GM21423 (cell line): Measurements from ENCODE around the gene ZNF687.

Experiments used
- ATAC-seq: cut with Tn5 transposase; IDR thresholded peaks from one replicate; pipeline ENCODE4 v1.9.1; 2021; ENCODE audit warnings: mild to moderate bottlenecking, moderate library complexity; ENCODE audit not compliant: unreplicated experiment

The ZNF687 gene, protein sequence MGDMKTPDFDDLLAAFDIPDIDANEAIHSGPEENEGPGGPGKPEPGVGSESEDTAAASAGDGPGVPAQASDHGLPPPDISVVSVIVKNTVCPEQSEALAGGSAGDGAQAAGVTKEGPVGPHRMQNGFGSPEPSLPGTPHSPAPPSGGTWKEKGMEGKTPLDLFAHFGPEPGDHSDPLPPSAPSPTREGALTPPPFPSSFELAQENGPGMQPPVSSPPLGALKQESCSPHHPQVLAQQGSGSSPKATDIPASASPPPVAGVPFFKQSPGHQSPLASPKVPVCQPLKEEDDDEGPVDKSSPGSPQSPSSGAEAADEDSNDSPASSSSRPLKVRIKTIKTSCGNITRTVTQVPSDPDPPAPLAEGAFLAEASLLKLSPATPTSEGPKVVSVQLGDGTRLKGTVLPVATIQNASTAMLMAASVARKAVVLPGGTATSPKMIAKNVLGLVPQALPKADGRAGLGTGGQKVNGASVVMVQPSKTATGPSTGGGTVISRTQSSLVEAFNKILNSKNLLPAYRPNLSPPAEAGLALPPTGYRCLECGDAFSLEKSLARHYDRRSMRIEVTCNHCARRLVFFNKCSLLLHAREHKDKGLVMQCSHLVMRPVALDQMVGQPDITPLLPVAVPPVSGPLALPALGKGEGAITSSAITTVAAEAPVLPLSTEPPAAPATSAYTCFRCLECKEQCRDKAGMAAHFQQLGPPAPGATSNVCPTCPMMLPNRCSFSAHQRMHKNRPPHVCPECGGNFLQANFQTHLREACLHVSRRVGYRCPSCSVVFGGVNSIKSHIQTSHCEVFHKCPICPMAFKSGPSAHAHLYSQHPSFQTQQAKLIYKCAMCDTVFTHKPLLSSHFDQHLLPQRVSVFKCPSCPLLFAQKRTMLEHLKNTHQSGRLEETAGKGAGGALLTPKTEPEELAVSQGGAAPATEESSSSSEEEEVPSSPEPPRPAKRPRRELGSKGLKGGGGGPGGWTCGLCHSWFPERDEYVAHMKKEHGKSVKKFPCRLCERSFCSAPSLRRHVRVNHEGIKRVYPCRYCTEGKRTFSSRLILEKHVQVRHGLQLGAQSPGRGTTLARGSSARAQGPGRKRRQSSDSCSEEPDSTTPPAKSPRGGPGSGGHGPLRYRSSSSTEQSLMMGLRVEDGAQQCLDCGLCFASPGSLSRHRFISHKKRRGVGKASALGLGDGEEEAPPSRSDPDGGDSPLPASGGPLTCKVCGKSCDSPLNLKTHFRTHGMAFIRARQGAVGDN

DNA sequence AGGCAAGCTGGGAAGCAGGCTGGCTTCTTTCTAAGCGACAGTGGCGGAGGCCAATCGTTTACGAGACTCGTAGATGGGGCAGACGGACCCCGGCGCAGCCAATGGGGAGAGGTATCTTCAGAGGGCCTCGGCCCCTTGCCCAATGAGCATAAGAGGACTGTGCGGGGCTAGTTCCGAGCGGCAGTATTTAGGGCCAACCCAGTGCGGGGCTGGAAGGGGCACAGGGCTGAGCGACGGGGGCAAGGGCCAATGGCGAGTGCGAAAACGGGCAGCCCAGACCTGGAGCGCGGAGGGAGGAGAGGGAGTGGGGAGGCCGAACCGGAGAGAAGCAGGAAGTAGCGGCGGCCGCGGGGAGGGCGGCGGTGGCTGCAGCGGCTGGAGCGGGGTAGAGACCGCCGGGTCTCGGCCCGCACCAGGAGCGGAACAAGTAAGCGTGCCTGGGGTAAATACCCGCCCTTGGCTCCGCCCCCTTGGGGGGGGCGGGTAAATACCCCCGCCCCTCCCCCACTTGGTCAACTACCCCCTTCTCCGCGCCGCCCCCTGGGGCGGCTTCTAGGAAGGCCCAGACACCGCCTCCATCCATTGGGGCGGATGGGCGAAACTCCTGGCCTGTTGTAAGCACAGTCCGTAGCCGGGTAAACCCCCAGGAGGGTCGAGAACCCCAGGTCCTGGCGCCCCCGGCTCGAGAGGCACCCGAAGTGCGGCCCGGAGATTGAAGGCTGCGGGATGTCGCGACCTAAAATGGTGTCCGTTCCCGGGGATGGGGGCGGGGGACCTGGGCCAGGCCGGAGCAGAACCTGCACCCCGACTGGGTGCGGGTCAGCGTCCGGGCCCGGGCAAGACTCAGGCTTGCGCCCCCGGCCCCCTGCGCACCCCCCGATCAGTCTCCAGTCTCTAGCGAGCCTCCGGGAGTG, at the start of gene ZNF687:
TSS of gene ZNF687 (plus strand) at position 331 of the 914 bp plus-strand sequence. CDS start 3,993 bp downstream, outside the sequence.
- ATAC-seq, result peak; percentile 81

DNA sequence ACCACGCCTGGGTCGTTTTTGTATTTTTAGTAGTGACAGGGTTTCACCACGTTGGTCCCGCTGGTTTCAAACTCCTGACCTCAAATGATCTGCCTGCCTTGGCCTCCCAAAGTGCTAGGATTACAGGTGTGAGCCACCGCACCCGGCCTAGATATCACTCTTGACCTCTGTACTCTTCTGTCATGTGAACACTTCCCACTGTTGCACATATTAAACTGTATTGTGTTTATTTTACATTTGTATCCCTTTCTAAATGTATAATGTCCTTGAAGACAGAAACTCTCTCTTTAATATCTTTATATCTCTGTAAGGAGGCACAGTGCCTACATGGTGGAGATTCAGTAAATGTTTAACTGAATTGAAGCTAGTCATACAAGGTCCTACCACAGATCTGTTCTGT, 46.9 kb upstream of the ZNF687 start:
- ATAC-seq, result no peak

DNA sequence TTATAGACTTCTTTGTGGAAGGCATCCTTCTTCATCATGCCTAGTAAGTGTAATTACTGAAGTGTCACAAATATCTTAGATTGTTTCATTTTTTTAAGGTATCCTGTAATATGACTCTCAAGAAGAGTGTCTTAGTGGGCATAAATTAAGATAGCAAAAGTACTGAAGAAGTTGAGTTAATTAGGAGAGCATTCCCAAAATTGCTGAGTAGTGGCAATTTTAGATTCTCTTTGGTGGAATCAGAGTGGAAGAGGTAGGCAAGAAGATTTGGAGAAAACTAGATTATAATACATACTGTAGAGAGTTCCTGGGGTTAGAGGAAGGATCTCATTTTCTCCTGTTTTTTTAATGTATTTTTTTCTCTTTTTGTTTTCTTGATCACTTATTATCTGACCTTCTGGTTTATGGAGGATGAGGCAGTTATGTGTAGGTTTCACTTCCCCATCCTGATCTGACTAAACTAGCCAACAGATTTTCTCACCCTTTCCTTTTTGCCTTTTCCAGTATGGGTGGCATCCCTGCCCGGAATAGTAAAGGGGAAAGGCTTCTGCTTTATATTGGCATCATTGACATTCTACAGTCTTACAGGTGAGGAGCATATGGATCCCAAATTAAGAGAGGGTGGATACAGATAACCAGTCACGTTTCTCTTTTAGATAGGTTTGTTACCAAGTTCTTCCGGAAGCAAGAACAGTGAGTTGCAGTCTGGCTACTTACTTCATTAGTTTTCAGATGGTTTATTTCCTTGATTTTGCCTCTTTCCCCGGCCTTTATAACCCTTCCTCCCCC, 44.2 kb upstream of the ZNF687 start:
- no peak for ATAC-seq

DNA sequence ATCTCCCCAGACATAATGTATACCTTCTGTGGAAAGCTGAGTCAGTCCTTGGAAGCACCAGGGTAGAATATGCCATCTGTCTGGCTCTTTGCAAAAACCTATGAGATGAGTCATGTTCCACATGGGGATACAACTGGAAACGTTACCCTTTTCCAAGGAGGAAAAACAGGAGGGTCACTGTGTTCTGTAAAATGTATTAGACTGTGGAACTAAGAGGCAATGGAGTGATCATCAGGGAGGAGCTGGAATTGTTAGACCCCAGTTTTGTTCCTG, 43.7 kb upstream of the ZNF687 start:
- ATAC-seq, result no peak

DNA sequence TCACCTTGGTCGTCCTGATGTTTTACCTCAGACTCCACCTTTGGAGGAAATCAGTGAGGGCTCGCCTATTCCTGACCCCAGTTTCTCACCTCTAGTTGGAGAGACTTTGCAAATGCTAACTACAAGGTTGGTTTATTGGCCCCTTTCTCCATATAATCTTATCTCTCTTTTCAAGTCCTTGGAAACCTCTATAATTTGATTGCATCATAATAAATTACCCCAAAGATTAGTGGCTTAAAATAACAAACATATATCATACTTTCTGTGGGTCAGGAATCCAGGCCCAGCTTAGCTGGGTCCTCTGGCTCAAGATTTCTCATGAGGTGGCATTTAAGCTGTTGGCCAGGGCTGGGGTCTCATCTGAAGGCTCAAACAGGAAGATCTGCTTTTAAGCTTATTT, 39.7 kb upstream of the ZNF687 start:
- ATAC-seq, result no peak

DNA sequence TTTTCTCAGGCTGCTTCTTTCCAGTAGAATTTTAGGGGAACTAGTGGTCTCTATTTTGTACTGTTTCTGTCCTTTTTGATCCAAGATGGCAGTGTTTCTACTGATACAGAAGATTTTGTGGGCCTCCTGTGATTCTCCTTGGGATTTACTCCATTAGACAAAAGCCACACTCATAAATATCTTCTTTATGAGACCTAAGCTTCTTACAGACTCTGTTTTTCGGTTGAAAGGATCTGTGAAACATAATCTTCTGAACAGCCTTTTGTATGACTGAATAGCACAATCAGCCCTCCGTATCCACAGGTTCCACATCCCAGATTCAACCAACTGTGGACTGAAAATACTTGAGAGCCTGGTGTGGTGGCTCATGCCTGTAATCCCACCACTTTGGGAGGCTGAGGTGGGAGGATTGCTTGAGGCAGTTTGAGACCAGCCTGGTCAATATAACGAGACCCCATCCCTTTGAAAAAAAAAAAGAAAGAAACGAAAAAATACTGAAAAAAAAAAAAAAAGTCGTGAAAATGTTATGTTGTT, 38.3 kb upstream of the ZNF687 start:
- ATAC-seq, result no peak

DNA sequence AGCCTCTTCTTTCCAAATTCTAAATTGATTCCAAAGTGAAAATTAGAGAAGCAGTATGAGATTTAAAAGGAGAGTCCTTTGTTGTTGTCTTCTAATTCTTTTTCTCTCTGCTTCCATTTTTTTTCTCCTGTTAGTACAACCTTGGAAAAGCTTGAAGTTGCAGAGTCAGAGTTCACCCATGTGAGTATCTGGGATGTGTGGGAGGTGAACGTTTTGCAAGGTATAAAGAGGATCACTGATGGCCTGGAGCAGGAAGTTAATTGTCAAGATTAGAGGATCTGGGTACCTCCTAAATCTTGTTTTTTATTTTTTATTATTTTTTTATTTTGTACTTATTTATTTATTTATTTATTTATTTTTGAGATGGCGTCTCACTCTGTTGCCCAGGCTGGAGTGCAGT, 35.3 kb upstream of the ZNF687 start:
- ATAC-seq, result no peak

DNA sequence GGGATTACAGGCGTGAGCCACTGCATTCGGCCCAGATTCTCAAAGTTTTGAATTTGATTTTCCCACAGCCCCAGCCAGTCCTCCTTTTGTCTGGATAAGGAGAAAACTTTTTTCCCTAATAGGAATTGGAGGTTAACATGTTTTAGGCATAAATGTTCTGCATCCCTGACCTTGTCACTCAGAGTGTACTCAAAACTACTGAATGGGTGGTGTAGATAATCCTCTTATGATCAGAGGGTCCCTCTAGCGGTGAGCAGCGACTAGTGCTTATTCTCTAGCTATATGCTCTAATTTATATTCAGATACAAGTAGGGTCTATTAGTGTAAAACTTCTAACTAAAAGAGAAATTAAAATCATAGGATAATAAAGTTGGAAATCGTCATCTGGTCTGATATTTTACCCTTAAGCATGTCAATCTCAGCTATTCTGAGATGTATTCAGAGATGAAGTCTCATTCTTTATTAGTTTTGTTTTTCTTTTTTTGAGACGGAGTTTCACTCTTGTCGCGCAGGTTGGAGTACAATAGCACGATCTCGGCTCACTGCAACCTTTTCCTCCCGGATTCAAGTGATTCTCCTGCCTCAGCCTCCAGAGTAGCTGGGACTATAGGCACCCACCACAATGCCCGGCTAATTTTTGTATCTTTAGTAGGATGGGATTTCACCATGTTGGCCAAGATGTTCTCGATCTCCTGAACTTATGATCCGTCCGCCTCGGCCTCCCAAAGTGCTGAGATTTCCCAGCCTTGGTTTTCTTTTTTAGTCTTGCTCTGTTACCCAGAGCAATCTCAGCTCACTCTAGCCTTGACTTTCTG, 30.2 kb upstream of the ZNF687 start:
- ATAC-seq, result no peak

DNA sequence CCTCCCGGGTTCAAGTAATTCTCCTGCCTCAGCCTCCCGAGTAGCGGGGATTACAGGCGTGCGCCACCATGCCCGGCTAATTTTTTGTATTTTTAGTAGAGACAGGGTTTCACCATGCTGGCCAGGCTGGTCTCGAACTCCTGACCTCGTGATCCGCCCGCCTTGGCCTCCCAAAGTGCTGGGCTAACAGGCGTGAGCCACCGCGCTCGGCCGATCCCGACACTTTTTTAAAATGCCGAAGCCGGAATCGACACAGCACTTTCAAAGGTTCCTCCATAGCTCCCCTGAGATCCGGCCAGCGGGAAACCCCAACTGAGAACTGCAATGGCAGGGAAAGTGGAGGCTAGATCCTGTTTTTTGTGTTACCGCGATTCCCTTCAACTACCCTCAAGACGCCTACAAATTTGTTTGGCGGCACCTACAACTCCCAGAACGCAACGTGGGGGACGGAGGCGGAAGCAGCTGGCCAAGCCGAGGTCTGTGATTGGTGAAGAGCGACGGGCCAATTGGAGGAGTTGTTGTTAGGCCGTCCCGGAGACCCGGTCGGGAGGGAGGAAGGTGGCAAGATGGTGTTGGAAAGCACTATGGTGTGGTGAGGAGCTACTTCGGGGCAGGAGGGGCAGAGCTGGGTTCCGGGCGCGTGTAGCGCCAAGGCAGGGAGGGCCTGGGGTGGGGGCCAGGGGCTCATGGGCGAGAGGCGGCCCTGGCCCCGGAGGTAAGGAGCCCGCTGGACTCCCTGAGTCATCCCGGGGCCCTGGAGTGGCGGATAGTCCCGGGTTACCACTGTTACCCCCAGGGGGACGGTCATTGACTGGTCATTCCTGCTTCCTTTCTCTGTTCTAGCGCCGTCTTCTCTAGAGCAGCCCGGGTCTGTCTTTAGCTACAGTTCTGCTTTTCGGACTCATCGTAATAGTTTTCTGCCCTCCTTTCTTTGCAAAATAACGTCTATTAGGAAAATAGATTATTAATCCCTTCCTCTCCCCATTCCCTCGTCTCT, 27.6 kb upstream of the ZNF687 start, which contains the start of gene PSMD4:
TSS of gene PSMD4 (plus strand) at position 518 of the 997 bp plus-strand sequence. CDS start at position 567, 49 bp downstream.
- ATAC-seq, result peak; percentile 91

DNA sequence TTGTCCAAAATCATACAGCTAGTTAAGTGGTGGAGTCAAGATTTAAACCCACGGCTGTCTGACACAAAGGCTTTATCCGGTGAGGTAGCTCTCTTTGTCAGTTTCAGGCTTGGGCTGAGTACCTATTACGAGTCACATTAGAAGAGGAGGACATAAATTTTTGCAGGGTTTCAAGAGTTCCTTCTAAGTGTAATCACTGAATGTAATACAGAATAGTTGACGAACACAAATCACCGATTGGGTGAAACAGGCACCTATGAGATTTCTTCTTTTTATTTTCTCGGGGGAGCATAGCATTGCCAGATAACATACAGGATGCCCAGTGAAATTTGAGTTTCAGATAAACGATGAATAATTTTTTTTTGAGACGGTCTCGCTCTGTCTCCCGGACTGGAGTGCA, 26.7 kb upstream of the ZNF687 start:
- ATAC-seq, result no peak

DNA sequence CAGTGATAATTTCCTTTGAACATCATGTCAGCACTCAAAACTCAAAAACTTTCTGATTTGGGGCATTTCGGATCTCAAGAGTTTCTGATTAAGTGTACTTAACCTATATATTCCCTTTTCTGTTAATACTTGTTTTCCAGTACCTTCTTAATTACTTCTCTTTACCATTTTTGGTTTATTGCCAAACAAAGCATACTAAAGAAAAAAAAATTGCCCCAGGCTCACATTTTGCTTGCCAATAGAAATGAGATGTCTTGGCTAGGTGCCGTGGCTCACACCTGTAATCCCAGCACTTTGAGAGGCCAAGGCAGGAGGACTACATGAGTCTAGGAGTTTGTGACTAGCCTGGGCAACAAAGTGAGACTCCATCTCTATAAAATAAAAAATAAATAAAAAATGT, 22.7 kb upstream of the ZNF687 start:
- no peak for ATAC-seq

DNA sequence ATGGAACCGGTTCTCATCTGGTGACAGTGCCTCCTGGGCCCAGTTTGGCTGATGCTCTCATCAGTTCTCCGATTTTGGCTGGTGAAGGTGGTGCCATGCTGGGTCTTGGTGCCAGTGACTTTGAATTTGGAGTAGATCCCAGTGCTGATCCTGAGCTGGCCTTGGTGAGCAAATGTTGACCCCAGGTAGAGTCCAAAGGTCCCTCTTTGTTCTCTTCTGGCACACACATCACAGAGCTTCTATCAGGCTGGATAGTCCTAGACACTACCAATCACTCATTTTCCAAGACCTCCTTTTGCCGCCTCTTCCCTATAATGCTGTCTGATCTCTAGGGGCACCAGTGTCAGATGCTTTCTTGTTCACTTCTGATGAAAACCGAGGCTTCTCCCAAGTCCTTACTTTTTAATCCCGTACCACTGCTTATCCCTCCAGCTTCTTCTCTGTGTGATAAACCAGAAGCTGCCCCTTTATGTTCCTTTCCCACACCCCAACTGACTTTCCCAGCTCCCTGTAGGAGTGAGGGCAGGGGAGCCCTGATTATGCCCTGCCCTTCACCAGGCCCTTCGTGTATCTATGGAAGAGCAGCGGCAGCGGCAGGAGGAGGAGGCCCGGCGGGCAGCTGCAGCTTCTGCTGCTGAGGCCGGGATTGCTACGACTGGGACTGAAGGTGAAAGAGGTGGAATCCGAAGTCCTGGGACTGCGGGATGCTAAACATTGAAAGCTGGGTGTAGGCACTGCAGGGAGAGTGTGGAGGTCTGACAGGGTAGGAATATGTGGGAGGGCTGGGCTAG, 16.5 kb upstream of the ZNF687 start:
- no peak for ATAC-seq

DNA sequence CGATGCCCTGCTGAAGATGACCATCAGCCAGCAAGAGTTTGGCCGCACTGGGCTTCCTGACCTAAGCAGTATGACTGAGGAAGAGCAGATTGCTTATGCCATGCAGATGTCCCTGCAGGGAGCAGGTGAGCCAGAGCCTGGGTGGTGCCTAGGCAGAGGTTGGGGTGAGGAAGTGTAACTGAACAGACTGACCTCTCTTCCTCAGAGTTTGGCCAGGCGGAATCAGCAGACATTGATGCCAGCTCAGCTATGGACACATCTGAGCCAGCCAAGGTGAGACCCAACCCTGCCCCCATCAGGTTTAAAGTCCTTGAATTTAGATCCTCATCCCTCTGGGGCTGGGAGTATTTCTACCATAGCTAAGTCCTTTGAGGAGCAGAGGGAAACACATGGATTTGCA, 15.8 kb upstream of the ZNF687 start:
- no peak for ATAC-seq

DNA sequence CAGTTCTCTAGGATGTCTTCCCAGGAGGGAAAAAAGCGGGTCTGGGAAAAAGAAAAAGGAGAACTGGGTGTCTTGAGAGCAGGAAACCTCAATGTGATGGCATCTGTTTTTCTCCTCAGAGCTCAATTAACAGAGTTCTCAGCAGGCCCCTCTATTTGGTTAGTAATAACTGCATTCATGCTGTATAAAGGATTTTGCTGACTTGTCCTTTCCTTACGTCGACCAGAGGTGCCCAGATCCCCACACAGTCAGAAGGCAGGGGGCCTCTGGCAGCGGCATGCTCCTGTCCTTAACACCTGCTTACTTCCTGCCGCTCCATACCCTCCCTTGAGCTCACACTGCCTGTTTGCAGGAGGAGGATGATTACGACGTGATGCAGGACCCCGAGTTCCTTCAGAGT, 15.3 kb upstream of the ZNF687 start:
- ATAC-seq, result no peak

DNA sequence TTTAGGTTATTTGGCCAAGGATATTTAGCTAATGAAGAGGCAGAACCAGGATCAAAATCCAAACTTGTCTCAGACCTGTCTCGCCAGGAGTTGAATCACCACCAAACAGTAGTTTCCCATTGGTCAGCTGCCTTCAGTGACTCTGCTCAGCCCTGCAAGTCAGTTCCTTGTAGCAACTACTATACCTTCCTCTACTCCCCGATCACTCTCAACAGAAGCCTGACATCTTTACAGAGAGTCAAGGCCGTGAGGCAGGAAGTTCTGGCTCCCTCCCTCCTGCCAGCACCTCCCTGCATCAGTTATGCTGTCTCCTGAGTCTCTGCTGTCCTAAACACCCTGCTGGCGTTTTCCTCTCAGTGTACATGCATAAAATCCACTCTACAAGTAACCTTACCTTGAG, 14.3 kb upstream of the ZNF687 start:
- no peak for ATAC-seq

DNA sequence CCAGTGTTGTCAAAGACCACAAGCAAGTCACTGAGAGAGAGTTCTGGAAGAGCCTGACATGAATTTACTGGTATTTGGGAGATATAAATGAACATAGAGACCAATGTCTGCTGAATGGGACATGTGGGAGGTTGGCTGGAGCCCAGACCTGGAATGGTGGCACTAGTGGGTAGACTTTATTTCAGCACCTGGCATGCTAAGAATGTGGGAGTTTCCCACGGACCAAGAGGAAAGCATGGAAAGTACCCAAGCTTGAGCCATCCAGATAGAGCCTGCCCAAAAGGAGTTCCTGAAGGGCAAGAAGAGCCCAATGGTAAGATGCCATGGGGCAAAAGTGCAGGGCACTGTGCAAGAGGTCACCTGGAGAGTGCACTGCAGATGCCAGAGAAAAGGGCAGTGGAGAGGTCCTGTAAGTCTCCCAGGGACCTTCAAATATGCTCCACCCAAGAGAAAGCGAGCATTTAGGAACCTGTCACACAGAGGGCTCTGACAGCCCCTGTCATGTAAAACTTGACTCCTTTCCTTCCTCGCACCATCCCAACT, 8.1 kb upstream of the ZNF687 start:
- no peak for ATAC-seq
